Stimulated activated effector memory CD8-positive, alpha-beta T cell treated with anti-CD3 and anti-CD28 coated beads, Interleukin-12 subunit alpha, Interleukin-12 subunit beta, amount 100 ng/mL, for 72 hours (primary cell): ENCODE measurements around the gene CRTAC1.

Source experiments
- ATAC-seq: fragments of 150-1000 bp; cut with Tn5 transposase; 2 replicates; pipeline ENCODE4 v1.10.0; 2021
- DNase-seq, 2 donors: peaks; one replicate each; pipeline ENCODE4 v3.0.0; 2021 to 2022; ENCODE audit warnings: low spot score in 2 of 2
- H3K27ac Mint-ChIP-seq: one replicate; pipeline ENCODE4 v1.8.0; 2022; ENCODE audit warnings: mild to moderate bottlenecking, mixed read lengths
- H3K36me3 Mint-ChIP-seq: one replicate; pipeline ENCODE4 v1.8.0; 2022; ENCODE audit warnings: mild to moderate bottlenecking, mixed read lengths
- H3K4me1 Mint-ChIP-seq: one replicate; pipeline ENCODE4 v1.8.0; 2022; ENCODE audit warnings: mixed read lengths
- H3K4me3 Mint-ChIP-seq: one replicate; pipeline ENCODE4 v1.8.0; 2022; ENCODE audit warnings: mild to moderate bottlenecking, mixed read lengths
- H3K9me3 Mint-ChIP-seq: one replicate; pipeline ENCODE4 v1.8.0; 2022; ENCODE audit warnings: mixed read lengths

Gene CRTAC1

DNA sequence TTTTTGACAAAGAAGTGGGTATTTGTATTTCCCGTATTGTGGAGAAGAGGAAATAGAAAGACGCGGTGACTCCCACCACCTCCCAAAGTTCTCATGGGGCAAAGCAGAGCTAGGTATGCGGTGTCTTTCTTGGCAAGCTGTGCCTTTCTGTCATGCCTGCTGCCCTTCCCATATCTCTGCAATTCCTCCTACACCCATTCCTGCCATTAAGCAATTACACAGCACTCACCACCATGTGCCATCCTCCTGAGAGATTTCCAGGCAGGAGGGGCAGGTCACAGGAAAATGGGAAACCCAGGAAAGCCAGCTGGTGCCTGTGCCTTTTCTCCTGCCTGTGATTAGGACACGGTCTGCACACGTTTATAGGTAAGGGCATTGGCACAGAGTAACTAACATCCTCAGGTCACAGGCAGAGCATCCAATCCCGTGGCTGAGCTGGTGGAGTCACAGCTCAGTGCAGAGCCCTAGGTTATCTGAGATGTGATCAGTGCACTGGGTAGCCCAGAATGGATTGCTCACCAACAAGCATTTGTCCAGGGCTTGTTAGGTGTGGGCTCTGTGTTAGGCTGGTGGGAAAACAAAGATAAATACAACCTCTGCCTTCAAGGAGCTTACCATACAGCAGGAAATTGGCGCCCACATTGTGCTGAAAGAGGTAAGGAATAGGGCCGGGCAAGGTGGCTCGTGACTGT lies 9.4 kb upstream of the CRTAC1 start:
- Mint-ChIP-seq H3K36me3 (no peaks in the 10 kb centered on the region), H3K27ac (no peak overlapping the region), H3K4me3 (no peak overlapping the region), H3K4me1 (no peaks in the 10 kb centered on the region), H3K9me3 (no peaks in the 10 kb centered on the region)
- no peak for ATAC-seq
- DNase-seq, result no peak

DNA sequence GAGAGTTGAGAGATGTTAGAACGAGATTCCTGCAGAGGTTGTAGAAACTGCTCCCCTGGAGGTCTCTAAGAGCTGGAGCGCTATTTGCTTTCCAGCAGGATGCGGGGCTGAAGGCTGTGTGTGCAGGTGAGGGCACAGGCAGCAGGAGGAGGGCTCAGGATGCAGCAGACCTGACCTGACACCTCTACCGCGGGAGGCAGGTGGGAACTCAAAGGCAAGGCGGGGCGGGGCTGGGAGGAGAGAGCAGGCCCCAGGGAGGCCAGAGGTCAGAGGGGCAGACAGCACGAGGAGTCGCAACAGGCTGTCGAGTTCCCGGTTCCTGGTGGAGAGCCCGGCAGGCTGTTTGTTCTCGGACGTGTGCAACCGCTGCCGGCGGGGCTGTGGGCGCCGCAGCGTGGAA lies 7.9 kb upstream of the CRTAC1 start:
- DNase-seq (no peak), ATAC-seq (no peak)
- Mint-ChIP-seq H3K9me3 (no peaks in the 10 kb centered on the region), H3K4me3 (no peak overlapping the region), H3K4me1 (no peaks in the 10 kb centered on the region), H3K36me3 (no peaks in the 10 kb centered on the region), H3K27ac (no peak overlapping the region)

DNA sequence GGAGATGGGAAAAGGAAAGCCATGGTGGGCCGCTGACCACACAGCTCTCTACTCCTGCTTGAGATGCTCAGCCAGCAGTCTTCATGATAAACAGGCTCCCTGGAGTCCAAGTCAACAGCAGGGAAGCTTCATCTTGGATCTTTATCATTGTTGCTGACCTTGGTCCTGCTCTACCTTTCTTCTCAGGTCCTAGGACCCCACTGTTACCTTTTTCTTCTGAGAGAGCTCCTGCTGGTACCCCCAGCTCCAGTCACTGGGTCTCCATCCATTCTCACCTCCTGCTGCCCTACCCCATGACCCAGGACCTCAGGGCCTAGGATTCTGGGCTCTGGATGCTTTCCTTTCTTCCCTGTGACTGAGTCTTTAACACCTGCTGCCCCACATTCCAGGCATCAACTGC lies 5.2 kb upstream of the CRTAC1 start:
- Mint-ChIP-seq H3K27ac (no peak overlapping the region), H3K4me1 (no peaks in the 10 kb centered on the region), H3K9me3 (no peaks in the 10 kb centered on the region), H3K4me3 (no peak overlapping the region), H3K36me3 (no peaks in the 10 kb centered on the region)
- ATAC-seq (no peak), DNase-seq (no peak)

DNA sequence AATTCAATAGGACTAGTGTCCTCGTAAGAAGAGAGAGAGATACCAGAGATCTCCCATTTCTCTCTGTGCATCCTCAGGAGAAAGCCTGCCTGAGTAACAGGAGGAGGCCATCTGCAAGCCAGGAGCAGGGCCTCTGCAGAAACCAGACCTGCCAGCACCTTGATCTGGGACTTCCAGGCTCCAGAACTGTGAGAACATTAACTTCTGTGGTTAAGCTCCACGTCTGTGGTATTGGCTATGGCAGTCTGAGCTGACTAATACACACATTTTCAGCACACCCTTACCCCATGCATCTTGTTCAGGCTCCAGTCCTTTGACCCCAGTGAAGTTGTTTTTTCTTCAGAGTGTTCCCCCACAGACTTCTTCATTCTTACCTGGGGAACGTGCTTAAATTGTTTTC lies 3.1 kb upstream of the CRTAC1 start:
- no peak overlapping the region for H3K27ac Mint-ChIP-seq
- H3K36me3 Mint-ChIP-seq, result no peaks in the 10 kb centered on the region
- H3K4me1 Mint-ChIP-seq, result peaks cover 7% of the 10 kb centered on the region
- no peak for DNase-seq
- ATAC-seq, result no peak
- H3K9me3 Mint-ChIP-seq, result no peaks in the 10 kb centered on the region
- no peak overlapping the region for H3K4me3 Mint-ChIP-seq

DNA sequence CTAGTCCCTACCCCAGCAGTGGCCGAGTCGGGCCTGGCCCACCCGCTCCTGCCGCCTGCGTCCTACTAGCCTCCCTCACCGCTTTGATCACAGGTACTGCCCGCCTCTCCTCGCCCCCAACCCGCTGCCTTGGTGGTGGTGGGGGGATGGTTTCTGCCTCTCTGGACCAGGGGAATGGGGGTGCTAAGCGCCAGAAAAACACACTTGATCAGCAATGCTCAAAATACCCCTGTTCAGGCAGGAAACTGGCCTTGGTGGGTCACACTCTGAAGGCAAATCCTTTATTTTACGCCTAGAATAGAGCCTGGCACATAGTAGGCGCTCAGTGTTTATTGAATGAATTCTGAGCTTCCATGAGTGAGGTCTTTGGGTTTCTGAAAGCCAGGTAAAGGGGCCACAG lies 1.0 kb upstream of the CRTAC1 start:
- Mint-ChIP-seq H3K36me3 (no peaks in the 10 kb centered on the region), H3K27ac (no peak overlapping the region), H3K4me3 (no peak overlapping the region), H3K9me3 (no peaks in the 10 kb centered on the region), H3K4me1 (peaks cover 13% of the 10 kb centered on the region)
- ATAC-seq, result no peak
- DNase-seq, result no peak

DNA sequence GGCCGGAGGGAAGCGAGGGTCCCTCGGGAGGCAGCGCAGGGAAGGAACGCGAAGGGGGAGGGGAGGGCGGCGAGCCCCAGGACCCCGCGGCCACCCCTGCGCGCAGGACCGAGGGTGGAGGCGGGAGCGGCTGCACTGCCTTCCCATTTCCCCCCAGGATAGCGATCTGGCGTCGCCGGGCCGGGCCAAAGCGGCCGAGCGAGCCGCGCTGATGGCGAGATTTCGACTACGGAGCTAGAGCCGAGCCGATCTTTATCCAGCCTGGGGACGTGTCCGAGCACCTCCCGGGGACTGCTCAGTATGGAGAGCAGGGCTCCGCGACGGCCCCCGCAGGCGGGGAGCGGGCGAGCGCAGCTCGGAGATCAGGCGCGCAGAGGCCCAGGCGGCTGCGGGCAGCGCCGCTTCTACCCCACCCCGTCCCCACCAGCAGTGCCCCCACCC lies 590 bp upstream of the CRTAC1 start:
- Mint-ChIP-seq H3K4me1 (peaks cover 13% of the 10 kb centered on the region), H3K4me3 (no peak overlapping the region), H3K36me3 (no peaks in the 10 kb centered on the region)

DNA sequence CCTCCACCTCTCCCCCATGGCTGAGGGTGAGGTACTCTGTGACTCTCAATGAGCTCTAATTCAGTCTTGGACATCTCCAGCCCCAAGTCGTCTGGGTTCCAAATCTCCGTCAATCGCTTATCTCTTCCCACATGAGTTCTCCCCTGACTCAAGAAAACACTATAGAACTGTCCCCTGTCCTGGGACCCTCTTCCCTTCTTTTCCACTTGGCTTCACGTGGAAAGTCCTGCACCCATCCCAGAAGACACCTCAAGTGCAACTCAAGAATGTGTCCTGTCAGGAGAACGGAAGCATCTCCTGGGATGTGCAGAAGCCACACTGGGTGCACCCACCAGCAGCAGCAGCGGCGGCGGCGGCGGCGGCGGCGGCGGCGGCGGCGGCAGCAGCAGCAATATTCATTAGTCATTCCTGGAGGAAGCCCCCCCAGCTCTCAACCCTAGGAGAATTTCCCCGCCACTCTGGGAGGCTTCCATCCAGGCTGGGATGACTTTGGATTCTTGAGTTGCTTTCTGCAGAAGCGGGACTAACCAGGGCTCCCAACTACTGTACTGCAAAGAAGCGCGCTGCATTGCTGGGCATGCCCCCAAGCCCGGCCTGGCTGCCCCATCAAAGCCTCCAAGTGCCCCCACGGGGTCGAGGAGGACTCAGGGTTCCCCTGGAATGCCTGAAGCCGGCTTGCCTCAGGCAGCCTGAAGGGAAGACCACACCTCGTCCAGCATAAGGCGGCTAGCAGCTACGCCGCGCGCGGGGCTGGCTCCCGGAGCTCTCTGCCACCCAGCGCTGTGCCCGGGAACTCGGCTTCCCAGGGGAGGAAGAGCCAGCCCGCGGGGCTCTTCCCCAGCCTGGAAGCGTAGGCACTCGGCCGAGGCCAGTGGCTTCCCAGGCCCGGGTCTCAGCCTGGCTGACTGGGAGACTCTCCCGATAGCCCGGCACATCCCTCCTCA lies 1.0 kb downstream of the CRTAC1 start:
- Mint-ChIP-seq H3K4me3 (no peak overlapping the region), H3K27ac (no peak overlapping the region), H3K9me3 (no peaks in the 10 kb centered on the region), H3K36me3 (no peaks in the 10 kb centered on the region), H3K4me1 (peaks cover 13% of the 10 kb centered on the region)
- peak in 1 of 2 donors; percentile 49 for DNase-seq
- ATAC-seq, result no peak

More for the DNA sequence above, 590 bp upstream of the CRTAC1 start:
- Mint-ChIP-seq H3K27ac (no peak overlapping the region), H3K9me3 (no peaks in the 10 kb centered on the region)
- DNase-seq, result no peak
- ATAC-seq, result no peak

DNA sequence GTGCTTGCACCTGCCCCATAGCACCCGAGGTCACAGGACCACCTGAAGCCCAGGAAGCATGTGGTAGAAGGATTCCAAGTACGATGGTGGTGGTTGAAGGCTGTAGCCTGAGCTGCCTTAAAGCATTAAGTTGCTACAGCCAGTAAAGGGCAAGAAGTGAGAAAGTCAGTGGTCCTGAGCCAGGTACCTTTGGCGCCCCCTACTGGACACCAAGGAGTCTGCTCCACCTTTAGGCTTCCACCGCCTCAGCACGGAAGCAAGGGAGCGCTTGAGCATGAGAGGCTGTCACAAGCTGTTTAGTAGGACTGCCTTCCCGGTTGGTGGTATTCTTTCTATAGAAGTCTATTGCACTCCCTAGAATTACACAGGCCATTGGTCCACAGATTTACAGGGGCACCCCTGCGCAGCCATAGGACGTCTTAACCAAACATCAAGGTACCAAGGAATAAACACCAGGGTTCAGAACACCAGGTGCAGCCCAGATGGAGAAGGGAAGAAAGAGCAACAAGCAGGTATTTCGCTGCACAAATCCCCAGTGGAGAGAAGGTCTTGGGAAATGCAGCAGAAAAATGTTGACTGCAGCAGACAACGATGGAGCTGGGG lies 2.2 kb downstream of the CRTAC1 start:
- H3K27ac Mint-ChIP-seq, result no peak overlapping the region
- H3K4me3 Mint-ChIP-seq, result no peak overlapping the region
- ATAC-seq (peak; percentile 82), DNase-seq (peak; percentile 60 to 79)
- H3K4me1 Mint-ChIP-seq, result peaks cover 13% of the 10 kb centered on the region
- H3K36me3 Mint-ChIP-seq, result no peaks in the 10 kb centered on the region
- H3K9me3 Mint-ChIP-seq, result no peaks in the 10 kb centered on the region

DNA sequence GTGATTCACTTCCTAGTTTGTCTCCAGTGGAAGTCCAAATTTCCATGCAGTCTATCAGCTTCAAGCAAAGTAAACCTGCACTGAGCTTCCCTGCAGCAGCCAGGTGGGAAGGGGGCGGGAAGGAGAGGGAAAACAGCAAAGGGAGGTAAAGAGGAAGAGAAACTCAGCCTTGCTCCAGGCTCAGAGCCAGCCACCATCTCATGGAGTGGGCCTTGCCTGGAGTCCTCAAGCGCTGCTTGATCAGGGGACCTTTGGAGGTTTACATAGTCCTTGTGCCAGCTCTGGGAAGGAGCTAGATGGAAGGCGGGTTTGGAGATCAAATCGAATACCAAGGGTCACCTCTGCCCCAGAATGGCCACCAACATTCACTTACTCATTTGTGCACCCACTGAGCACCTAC lies 7.4 kb downstream of the CRTAC1 start:
- Mint-ChIP-seq H3K27ac (no peak overlapping the region), H3K36me3 (no peaks in the 10 kb centered on the region), H3K4me1 (peaks cover 2% of the 10 kb centered on the region), H3K9me3 (no peaks in the 10 kb centered on the region), H3K4me3 (no peak overlapping the region)
- DNase-seq (no peak), ATAC-seq (no peak)

DNA sequence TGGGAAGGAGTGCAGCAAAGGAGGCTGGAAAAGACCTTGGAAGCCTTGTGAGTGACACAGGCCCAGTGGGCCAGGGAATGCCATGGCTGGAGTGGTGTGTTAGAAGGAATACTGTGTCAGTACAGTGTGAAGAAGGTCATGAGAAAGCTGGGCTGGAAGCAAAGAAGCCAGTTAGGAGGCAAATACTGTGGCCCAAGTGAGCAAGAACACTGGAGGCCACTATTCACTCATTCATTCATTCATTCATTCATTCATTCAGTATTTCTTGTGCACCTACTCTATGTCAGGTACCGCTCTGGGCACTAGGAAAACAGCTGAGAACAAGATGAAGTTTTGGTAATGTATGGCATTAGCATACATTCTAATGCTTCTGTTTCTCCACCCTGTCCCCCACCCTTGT lies 9.6 kb downstream of the CRTAC1 start:
- DNase-seq (no peak), ATAC-seq (no peak)
- no peak overlapping the region for H3K27ac Mint-ChIP-seq
- H3K4me3 Mint-ChIP-seq, result no peak overlapping the region
- no peaks in the 10 kb centered on the region for H3K36me3 Mint-ChIP-seq
- no peaks in the 10 kb centered on the region for H3K4me1 Mint-ChIP-seq
- H3K9me3 Mint-ChIP-seq, result no peaks in the 10 kb centered on the region

DNA sequence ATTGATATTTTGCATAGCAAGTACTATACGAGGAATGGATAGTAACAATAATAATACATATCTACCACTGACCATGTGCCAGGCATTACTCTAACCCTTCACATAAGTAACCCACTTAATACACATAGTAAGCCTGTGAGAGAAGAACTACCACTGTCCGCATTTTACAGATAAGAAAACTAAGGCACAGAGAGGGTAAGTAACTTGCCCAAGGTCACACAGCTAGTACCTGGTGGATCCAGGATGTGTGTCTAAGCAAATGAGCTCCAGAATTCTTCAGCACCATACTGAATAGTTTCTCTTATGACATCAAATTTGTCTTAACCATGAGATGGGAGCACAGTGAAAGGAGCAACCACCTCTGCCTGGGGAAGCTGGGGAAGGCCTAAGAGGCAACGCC lies 10.2 kb downstream of the CRTAC1 start:
- H3K4me3 Mint-ChIP-seq, result no peak overlapping the region
- no peaks in the 10 kb centered on the region for H3K36me3 Mint-ChIP-seq
- ATAC-seq (no peak), DNase-seq (no peak)
- no peaks in the 10 kb centered on the region for H3K4me1 Mint-ChIP-seq
- H3K9me3 Mint-ChIP-seq, result no peaks in the 10 kb centered on the region
- no peak overlapping the region for H3K27ac Mint-ChIP-seq

DNA sequence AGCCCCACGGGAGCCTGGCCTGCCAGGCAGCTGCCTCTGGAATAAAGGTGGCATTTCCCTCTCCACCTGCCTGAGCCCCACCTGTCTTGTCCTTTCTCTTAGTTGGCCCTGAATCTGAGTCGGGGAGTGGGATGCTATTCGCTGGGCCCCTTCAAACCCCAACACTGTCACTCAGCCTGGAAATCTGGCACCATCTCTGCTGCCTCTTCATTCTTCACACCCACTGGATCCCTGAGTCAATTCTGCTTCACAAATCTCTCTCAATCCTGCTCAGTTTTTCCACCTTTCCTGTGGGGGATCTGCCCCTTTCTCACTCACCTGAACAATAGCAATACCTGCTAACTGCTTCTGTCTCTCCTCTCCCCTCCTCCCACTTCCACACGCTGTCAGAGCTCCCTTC lies 10.6 kb downstream of the CRTAC1 start:
- Mint-ChIP-seq H3K4me3 (no peak overlapping the region), H3K4me1 (no peaks in the 10 kb centered on the region), H3K9me3 (no peaks in the 10 kb centered on the region), H3K36me3 (no peaks in the 10 kb centered on the region), H3K27ac (no peak overlapping the region)
- ATAC-seq (no peak), DNase-seq (no peak)

DNA sequence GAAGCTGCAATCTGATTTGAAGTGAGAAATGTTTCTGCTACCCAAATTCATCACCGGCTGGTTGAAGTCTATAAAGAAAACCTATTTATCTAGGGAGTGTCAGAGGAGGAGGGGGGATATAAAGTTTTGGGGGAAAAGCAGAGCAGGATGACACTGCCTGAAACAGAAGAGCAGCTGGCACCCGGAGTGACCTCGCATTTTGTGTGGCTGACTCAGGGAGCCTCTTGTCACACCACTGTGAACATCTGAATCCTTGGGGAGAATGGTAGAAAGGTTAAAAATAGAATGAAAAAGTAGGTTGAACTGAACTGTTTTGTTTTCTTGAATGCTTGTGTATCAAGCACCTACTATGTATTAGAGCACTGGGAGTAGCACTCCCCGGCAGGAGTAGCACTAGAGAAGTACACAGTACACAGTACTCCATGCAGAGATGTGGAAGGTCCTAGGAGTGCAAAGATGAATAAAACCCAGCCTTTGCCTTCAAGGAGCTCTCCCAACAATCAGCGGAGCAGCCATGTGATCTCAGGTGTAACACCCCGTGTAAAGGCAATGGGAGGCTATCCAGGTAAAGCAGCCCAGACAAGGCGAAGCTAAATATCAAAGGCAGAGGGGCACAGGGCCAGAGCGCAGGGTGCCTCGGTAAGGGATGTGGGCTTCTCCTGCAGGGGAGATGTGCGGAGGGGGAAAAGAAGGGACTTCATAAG lies 13.5 kb downstream of the CRTAC1 start:
- Mint-ChIP-seq H3K4me1 (no peaks in the 10 kb centered on the region), H3K27ac (no peak overlapping the region), H3K36me3 (no peaks in the 10 kb centered on the region), H3K9me3 (no peaks in the 10 kb centered on the region), H3K4me3 (no peak overlapping the region)
- DNase-seq, result no peak
- no peak for ATAC-seq

DNA sequence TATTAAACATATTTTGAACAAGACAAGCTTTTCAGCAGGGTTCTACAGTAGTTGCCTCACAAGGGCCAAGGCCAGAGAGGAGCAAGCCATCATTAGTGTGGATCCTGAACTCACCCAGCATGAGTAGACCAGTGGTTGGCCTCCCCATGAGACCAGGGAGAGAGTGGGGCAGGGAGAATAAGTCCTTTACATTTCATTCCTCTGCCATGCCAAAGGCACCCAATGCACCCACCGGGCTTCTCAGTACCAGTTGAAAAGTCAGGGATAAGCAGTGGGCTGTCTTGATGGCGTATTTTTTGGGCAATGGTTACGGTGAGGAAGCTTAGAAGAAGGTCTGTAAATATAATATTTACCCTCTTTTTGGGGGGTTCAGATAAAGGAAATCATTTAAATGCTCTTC lies 16.6 kb downstream of the CRTAC1 start:
- Mint-ChIP-seq H3K36me3 (no peaks in the 10 kb centered on the region), H3K4me3 (no peak overlapping the region), H3K9me3 (no peaks in the 10 kb centered on the region), H3K4me1 (no peaks in the 10 kb centered on the region), H3K27ac (no peak overlapping the region)
- DNase-seq, result no peak
- no peak for ATAC-seq

DNA sequence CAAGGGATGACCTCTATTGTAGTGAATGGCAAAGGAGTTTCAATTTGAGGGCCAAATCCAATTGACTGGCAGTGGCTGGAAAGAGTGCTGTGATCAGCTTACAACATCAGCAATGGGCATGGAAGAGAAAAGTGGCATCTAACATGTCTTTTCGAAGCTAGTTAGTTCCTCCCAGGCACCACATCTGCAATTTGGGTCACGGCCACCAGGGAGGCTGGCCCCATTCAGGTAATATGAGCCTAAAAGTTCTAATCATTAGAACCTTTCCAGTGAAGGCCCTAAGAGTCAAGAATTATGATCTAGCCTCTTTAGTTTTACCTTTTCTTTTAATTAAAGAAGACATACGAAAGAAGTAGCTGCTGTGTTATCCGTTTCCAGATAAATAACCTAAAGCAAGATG lies 17.3 kb downstream of the CRTAC1 start:
- DNase-seq, result no peak
- no peaks in the 10 kb centered on the region for H3K9me3 Mint-ChIP-seq
- H3K27ac Mint-ChIP-seq, result no peak overlapping the region
- no peaks in the 10 kb centered on the region for H3K36me3 Mint-ChIP-seq
- no peaks in the 10 kb centered on the region for H3K4me1 Mint-ChIP-seq
- no peak for ATAC-seq
- no peak overlapping the region for H3K4me3 Mint-ChIP-seq
